ENCODE data around the gene TRIO.

The TRIO gene

DNA sequence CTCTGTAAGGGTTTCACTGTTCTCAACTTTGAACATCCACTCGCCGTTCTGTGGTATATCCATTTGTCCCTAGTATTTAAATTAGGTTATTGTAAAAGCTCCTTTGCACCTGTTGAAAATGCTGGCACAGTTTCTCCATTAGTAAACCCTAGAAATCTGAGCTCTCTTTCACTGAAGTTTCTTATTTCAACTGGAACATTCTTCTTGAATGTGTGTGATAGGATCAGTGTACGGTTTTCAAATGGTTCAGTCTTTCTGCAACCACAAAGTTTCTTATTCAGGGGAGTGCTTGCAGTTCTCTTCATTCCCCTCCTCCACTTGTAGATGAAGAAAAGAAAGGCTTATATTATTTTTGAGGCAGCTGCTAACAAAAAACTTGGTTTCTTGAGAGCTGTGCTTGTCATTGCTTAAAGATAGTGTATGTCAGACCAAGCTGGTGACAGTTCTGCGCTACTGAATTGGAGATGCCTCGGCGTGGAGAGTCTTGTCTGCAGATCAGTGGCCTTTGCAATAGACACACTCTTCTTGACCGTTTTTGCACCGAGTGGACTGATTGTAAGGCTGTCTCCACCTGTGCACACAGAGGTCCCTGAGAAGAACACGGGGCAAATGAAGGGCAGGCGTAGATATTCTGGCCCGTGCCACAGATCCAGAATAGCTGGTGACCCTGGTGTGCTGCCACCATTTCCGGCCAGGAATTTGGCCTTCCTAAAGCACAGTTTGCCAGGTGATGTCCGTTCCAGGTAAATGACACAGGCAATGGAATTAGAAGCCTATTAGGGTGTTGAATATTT is 102.2 kb downstream of the TRIO start:
- DNase-seq (ENCODE audit: low read depth in 2 of 2): no peak

DNA sequence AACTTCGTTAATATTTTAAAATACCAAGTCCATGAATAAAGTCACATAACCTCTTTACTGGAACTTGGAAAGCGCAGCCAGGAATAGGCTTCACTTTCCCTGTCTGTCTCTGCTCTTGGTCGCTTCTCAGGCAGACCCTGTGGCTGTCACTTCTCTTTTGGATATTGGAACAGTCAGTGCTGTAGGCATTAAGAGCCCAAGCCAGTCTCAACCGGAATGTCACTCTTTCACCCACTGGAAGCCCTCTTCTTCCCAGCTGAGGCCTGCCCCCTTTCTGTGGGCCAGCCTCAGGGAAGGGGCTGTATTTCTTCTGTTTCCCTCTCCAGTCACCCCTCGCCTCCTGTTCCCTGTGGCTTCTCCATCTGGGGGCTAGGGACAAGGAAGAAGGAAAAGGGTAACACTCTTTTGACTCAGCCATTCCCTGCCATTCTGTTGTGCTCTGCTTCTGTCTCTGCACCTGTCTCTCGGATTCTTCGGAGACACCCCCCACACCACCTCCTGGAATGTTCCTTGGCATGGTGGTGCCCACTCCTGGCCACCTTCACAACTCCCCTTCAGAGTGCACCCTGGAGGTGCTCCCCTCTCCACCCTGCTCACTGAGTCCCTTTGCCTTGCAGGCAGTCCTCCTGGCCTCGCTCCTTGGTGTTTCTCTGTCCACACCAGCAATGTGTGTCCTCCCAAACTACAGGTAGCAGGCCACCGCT is 103.4 kb downstream of the TRIO start:
- no peak for DNase-seq (ENCODE audit: low read depth in 2 of 2)

GRCh38 chr5:14247054-14247386 is 103.9 kb downstream of the TRIO start:
- no peak for DNase-seq (ENCODE audit: low read depth in 2 of 2)

- DNase-seq (ENCODE audit: low read depth in 2 of 2): no peak
Measured at GRCh38 chr5:14249258-14250082, 106.3 kb downstream of the TRIO start.

- no peak for DNase-seq (ENCODE audit: low read depth in 2 of 2)
Measured at GRCh38 chr5:14250084-14250695, 107.0 kb downstream of the TRIO start.

DNA sequence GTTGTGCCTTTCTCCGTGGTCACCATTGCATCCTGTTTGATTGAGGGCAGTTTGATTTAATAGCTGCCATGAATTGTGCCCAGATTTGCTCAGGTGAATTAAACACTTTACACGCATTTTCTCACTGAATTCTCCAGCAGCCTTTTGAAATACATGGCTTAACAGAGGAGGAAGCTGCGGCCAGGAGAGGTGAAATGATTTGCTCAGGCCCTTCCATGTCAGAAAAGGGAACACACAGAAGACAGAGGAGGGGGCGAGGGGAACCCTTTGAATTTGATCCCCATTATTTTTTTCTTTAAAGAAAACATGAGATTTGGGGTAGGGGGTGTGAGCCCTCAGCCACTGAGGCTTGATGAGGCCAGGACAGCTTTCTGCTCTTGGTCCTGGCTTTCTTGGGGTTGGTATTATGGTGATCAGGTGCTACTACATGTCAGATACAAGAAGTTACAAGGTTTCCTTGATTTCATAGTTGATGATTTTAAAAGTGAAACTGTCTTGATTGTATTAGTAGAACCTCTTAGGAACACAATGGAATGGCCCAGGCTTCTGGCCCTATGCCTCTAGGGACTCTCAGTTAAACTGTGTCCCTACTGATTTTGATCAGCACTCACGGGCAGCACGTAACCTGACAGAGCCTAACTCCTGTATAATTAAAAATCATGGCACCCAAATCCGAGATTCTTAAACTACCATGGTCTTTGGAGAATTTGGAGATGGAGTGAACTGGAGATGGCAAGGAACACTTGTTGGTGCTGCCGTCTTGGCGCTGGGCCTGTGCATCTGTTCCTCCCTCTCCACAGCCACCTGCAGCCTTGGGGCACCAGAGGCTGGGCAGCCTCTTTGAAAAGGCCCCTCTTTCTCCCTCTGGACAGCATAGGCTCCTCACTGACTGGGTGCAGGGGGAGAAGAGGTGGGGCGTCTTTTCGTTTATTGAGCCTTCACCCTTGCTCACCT is 107.9 kb downstream of the TRIO start:
- no peak for DNase-seq (ENCODE audit: low read depth in 2 of 2)

- no peak for DNase-seq (ENCODE audit: low read depth in 2 of 2)
Measured at GRCh38 chr5:14251733-14252132, 108.6 kb downstream of the TRIO start.

DNA sequence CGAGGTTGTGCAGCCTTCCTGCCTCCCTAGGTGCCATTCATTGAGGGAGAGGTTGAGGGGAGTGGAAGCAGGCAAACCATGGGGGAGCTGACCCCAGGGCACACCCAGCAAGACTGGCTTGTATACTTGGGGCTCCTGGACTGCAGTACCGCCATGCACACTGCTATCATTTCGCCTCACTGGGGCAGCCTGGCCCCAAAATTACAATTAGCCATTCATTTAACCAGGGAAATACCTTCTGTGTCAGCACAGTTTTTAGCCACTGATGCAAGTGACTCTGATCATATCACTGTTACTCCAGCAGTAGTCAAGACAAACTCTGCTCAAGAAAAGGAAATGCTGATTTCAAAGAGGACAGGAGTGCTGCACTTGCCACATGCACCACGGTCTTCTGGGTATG is 109.7 kb downstream of the TRIO start:
- no peak for DNase-seq (ENCODE audit: low read depth in 2 of 2)

DNA sequence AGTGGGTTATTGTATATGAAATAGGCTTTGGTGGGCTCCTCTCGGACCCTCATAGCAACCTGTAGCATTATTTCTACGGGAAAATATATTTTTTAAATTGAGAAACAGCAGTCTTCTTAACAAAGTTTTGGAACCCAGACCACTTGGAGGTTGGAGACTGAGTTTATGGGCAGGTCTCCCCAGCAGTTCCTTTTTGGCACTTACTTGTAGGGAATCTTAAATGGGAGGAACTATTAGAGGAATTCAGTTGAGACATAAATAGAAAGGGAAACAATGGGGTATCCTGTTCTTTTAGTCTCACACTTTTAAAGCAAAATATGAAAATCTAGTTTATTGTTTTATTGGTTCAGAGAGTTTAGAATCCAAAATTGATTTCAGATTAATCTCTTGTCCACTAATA is 111.5 kb downstream of the TRIO start:
- no peak for DNase-seq (ENCODE audit: low read depth in 2 of 2)

- DNase-seq (ENCODE audit: low read depth in 2 of 2): no peak
Measured at GRCh38 chr5:14256026-14256690, 113.0 kb downstream of the TRIO start.

- no peak for DNase-seq (ENCODE audit: low read depth in 2 of 2)
Measured at GRCh38 chr5:14256756-14257393, 113.7 kb downstream of the TRIO start.

DNA sequence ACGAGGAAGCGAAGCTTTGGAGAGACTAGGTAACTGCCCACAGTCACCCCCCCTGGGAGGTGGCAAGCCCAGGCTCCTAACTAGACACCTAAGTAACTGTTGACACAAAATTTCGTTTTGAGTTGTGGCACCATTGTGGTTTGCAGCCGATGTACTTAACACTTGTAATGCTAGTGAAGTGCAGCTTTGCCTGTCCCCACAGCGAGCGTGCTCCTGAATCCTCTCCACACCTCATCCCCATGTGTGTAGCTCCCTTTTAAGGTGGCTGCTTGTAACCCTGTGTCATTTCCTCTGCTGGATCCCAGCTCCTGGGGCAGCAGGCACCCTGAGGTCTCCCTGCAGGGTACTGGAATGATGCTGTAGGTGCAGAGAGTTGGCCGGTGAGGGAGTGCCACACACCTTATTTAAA is 114.9 kb downstream of the TRIO start:
- DNase-seq (ENCODE audit: low read depth in 2 of 2): no peak

GRCh38 chr5:14258840-14259239 is 115.7 kb downstream of the TRIO start:
- no peak for DNase-seq (ENCODE audit: low read depth in 2 of 2)

GRCh38 chr5:14260637-14261036 is 117.5 kb downstream of the TRIO start:
- DNase-seq (ENCODE audit: low read depth in 2 of 2): no peak

GRCh38 chr5:14261235-14261634 is 118.1 kb downstream of the TRIO start:
- DNase-seq (ENCODE audit: low read depth in 2 of 2): no peak

GRCh38 chr5:14261856-14262611 is 118.9 kb downstream of the TRIO start:
- no peak for DNase-seq (ENCODE audit: low read depth in 2 of 2)

GRCh38 chr5:14263113-14263512 is 120.0 kb downstream of the TRIO start:
- no peak for DNase-seq (ENCODE audit: low read depth in 2 of 2)

- DNase-seq (ENCODE audit: low read depth in 2 of 2): no peak
Measured at GRCh38 chr5:14263699-14264098, 120.6 kb downstream of the TRIO start.

GRCh38 chr5:14264605-14265316 is 121.6 kb downstream of the TRIO start:
- peak; percentile 51 to 72 for DNase-seq (ENCODE audit: low read depth in 2 of 2)
